Stimulated activated CD4-positive, alpha-beta T cell treated with anti-CD3 and anti-CD28 coated beads, Interleukin-12 subunit alpha, Interleukin-12 subunit beta, amount 100 ng/mL, for 4 hours (primary cell): ENCODE measurements around the gene SCD5.

Experiments
- DNase-seq: peaks from one replicate; pipeline ENCODE4 v3.0.0-alpha.2; 2020

The SCD5 gene

DNA sequence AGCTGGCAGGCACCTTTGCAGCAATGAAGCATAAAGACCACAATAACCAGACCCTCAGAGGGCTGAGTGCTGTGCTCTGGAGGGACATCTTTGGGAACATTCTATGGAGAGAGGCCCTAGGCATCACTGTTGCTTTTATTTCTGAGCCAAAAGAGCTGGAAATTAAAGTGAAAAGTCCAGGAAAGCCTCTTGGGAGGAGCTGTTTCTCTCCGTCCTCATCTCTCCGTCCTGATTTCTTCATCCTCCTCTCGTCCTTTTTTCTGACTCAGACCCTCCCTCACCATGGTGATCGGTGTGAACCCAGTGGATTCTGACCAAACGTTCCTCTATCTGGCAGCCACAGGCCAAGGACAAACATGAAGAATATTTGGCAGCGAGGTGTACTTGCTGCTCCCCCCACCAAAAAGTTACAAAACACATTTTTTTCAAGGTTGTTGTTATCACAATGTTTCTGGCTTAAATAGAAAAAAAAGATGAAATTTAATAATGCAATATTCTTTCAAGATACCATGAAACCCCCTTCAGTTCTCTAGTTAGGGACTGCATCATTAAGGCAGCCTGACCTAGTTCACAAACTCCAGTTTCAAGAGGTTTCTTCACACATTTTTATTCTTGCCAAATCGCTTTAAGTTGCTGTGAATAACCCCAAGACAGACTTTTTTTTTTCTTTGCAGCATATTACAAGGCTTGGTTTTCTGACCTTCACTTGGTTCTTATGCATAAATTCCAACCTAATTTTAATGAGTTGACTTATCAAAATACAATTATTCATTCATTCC lies 80.2 kb downstream of the SCD5 start:
- DNase-seq = no peak

- DNase-seq = no peak
These were observed 82.6 kb downstream of the SCD5 start for GRCh38 chr4:82715731-82716617.

DNA sequence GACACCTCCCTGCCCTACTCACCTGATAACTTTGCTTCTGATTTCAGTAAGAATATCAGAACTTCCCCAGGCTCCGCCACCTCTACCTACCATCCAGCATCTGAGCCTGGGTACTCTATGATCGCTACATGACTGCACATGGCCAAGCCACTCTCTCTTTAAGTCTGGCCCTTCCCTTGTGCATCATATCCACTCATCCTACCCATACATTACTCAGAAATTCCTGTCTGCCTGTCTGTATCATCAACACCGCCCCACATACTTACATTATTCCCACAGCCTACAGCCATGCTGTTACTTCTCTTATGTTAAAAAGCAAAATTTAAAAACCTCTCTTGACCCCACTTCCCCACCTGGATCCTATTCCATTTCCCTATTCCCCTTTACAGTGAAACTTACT lies 84.7 kb downstream of the SCD5 start:
- DNase-seq = no peak

- no peak for DNase-seq
These were observed 86.0 kb downstream of the SCD5 start for GRCh38 chr4:82712561-82712960.

DNA sequence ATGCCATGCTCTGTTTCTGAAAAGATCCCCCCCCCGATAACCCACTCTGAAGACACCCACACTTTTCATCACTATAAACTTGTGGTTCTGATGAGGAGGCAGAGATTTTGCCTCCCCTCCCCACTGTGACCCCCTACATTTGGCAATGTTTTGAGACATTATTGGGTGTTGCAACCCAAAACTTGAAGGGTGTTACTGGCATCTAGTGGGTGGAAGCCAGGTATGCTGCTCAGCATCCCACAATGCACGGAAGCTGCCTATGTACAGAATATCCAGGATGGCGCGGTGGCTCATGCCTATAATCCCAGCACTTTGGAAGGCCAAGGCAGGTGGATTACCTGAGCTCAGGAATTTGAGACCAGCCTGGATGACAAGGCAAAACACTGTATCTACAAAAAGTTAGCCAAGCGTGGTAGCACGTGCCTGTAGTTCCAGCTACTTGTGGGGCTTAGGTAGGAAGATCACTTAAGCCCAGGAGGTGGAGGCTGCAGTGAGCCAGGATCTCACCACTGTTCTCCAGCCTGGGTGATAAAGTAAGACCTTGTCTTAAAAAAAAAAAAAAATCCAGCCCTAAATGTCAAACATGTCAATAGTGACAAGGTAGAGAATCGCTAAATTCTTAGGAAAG lies 87.3 kb downstream of the SCD5 start:
- no peak for DNase-seq

GRCh38 chr4:82710197-82710929 lies 88.2 kb downstream of the SCD5 start:
- DNase-seq = no peak

DNA sequence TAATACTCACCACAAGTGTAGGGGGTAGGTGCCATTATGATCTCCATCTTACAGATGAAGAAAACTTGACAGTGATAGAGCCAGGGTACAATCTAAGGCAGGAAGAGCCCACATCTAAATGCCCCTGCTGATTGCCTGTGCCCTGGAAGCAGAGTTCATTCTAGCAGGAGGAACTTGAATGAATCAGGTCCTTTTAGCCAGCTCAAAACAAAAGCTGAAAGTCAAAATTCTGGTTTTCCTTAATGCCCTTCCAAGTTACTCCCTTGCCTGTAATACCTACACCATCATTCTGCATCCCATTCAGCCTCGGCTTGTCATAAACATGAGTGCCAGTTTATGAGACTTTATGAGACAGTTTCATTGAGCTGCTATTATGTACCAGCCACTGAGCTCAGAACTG lies 89.6 kb downstream of the SCD5 start:
- no peak for DNase-seq

- DNase-seq = no peak
These were observed 92.1 kb downstream of the SCD5 start for GRCh38 chr4:82706349-82707000.

- DNase-seq = no peak
These were observed 92.7 kb downstream of the SCD5 start for GRCh38 chr4:82705928-82706300.

DNA sequence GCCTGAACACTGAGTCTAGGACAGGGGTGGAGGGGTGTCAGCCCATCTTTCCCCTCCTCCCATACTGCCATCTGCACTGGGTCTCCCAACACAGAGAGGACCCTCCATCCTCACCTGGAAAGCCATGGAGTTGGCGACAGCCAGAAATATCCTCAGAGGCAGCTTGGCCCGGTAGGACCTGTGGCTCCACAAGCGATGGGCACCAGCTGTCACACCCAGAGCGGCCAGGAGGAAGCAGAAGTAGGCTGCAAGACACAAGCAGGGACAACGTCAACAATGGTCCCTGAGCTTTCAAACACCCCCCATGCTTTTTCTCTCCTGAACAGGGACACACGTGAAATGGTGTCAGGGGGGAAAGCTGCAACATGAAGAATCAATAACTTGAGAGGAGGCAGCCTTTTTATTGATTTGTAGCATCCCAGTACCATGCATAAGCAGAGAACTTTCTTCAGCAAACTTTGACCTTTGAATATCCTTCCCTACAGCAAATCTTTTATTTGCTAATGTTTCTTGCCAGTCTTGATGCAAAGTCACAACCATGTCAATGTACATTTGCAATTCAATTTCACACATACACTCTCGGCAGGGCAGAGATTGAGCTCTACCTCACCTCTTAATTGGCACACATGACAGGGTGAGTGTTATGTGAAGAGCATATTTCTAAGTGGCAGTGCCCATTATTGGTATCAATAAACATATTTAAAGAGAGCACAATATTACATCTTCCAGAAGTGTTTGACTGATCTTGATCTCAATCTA lies 93.2 kb downstream of the SCD5 start:
- no peak for DNase-seq

- DNase-seq = no peak
These were observed 94.4 kb downstream of the SCD5 start for GRCh38 chr4:82704156-82704555.

GRCh38 chr4:82698412-82698811 lies 100.2 kb downstream of the SCD5 start:
- DNase-seq = no peak

GRCh38 chr4:82697561-82697960 lies 101.0 kb downstream of the SCD5 start:
- DNase-seq = no peak

DNA sequence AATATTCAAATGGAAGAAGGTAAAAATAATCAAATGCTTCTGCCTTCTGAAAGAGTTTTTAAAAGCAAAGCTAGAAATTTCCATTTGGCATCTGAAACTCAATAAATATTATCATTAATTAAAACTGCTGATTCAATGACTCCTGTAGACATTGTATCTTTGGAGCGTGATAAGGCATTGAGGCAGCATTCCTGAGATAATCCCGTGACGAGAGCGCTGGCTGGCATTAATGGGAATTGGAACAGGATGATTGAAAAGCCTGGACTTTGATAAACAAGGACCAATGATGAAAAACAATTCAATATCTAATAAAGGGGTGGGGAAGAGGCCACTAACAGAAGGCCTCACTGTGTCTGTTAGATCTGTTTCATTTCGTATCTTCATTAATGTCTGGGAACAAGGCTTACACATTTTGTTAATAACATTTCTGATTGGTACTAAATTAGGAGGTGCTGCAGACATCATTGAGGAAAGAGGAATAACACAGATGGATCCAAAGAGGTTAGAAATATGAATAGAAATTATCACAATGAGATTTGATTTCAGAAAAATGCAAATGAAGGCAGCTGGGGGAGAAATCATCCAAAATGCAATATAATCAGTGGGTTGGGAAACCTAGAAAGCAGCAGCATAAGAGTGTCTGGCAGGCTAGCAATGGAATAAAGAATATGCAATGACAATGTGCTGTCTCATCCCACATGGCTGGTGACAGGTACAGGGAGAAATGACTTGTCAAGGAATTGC lies 102.3 kb downstream of the SCD5 start:
- DNase-seq = no peak

DNA sequence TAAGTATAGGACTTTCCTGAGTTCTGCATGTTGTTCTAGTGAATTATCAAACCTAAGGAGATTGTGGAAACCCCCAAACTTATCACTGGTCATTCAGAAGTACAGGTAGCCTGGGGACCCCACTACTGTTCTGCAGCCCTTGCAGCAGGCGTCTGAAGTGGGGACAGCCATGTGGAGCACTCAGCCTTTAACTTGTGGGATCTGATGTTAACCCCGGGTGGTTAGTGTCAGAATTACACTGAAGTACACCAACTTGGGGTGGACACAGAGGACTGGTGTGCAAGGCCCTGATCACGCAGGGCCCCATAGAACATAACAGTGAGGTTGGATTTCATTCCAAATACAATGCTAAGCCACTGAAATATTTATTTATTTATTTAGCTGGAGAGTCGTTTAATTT lies 103.7 kb downstream of the SCD5 start:
- no peak for DNase-seq

- no peak for DNase-seq
These were observed 104.5 kb downstream of the SCD5 start for GRCh38 chr4:82694046-82694445.

DNA sequence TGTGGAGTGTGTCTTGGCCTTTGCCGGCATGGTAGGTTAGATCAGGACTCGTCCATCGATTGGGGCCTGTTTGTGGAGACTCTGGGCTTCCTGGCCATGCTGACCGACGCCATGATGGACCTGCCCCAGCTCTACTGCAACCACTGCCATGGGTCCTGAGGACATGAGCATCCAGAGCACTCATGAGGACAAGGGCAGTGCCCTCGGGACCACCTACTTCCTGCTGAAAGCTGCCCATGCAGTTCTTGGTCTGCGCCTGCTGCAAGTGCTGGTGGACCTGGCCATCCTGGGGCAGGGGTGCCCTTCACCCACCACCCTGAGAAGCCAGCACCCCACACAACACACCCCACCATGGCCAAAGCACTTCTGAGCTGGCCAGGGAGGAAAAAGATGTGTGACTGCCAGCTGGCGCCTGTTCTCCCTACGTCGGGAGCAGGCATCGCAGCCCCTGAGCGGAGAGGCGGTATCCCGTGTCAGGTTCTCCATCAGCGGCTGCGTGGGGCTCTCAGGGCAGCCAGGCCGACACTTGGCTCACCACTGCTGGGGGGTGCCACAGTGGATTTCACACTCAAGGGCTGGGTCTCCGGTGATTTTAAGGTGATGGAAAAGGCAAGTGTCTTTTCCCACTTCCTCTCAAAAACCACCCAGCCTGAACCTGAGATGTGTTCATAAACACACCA lies 106.4 kb downstream of the SCD5 start:
- DNase-seq = no peak

DNA sequence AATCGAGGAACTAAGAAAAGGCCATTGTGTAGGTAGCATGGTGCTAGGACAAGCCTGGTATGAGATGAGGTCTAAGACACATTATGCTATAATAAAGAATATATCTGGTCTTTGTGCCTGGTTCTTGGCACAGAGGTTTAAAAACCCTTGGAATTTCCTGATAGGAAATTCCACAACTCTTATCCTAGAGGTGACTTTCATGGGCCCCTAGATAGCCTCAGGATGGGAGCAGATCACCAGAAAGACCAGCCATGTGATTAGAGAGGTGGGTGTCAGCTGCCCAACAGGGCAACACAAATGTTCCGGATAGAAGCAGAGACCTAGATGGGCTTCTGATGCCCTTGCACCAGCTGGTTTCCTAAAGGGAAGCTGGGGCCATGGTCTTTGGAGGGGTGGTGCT lies 107.2 kb downstream of the SCD5 start:
- DNase-seq = no peak

GRCh38 chr4:82688091-82688795 lies 110.4 kb downstream of the SCD5 start:
- no peak for DNase-seq

- DNase-seq = no peak
These were observed 111.1 kb downstream of the SCD5 start for GRCh38 chr4:82687531-82687930.
